SK-N-MC (cell line): ENCODE data around the gene GAK.

Source experiments
- EZH2 ChIP-seq: fragments of 200-600 bp; sonication (generic); IDR thresholded peaks from one replicate; pipeline ENCODE4 v1.6.1; 2017; ENCODE audit warnings: antibody characterized with exemption
- FOXP2 ChIP-seq: optimal IDR thresholded peaks from 2 replicates; pipeline ENCODE3; 2011; ENCODE audit warnings: mild to moderate bottlenecking, moderate library complexity; ENCODE audit not compliant: insufficient read depth; ENCODE audit errors: extremely low read length, control extremely low read depth
- POLR2AphosphoS5 ChIP-seq: IDR thresholded peaks from 2 replicates; pipeline ENCODE4 v1.6.1; 2012; ENCODE audit warnings: mild to moderate bottlenecking, low read depth, low read length, borderline replicate concordance

GRCh38 chr4:807792-808191 lies 124.3 kb downstream of the GAK start:
- TF ChIP-seq POLR2AphosphoS5 (no peak), EZH2 (no peak), FOXP2 (no peak)
